Activated T-helper 1 cell treated with anti-CD3 and anti-CD28 coated beads, Interleukin-12 subunit alpha, Interleukin-12 subunit beta, Interleukin-2, Interleukin-4 antibody, amounts not matched to agents 30 ng/mL and 10 ng/mL and 1 ng/mL, durations not matched to agents 14 hours and 24 hours and 36 hours (primary cell): Measurements from ENCODE around the gene TBCA. TPM values are rescaled to one million over a fixed set of nuclear protein-coding genes. Genes with fewer than 3 reads are reported as not detected.
"Not testable (repeated sequence)": the region's sequence is repeated elsewhere in the genome, so short reads cannot be mapped to it uniquely, and the experiment has no call there.

Experiments used
- DNase-seq: peaks from one replicate; pipeline ENCODE4 v3.0.0; 2021; ENCODE audit warnings: low spot score
- H3K27ac Mint-ChIP-seq: one replicate; pipeline ENCODE4 v1.8.0; 2021; ENCODE audit warnings: mild to moderate bottlenecking, mixed read lengths
- H3K27me3 Mint-ChIP-seq: one replicate; pipeline ENCODE4 v1.8.0; 2022; ENCODE audit warnings: mild to moderate bottlenecking, moderate library complexity, mixed read lengths; ENCODE audit not compliant: insufficient read depth
- H3K36me3 Mint-ChIP-seq: one replicate; pipeline ENCODE4 v1.8.0; 2021; ENCODE audit warnings: low read depth, mixed read lengths
- H3K4me1 Mint-ChIP-seq: one replicate; pipeline ENCODE4 v1.8.0; 2021; ENCODE audit warnings: low read depth, mixed read lengths
- H3K4me3 Mint-ChIP-seq: one replicate; pipeline ENCODE4 v1.8.0; 2021; ENCODE audit warnings: mild to moderate bottlenecking, moderate library complexity, mixed read lengths
- H3K9me3 Mint-ChIP-seq: one replicate; pipeline ENCODE4 v1.8.0; 2021; ENCODE audit warnings: mixed read lengths
- intact Hi-C: fragments of 100-400 bp; cut with micrococcal nuclease; formaldehyde crosslinking; loops from one replicate; pipeline ENCODE4 v1.15.1; 2024
- total RNA-seq: library from RNA; stranded (reverse); gene quantifications from 2 replicates; pipeline ENCODE4 v1.2.3, GENCODE V29; 2022

TBCA gene
- total RNA-seq, 1 donor from 2014 or later, result 179 TPM

DNA sequence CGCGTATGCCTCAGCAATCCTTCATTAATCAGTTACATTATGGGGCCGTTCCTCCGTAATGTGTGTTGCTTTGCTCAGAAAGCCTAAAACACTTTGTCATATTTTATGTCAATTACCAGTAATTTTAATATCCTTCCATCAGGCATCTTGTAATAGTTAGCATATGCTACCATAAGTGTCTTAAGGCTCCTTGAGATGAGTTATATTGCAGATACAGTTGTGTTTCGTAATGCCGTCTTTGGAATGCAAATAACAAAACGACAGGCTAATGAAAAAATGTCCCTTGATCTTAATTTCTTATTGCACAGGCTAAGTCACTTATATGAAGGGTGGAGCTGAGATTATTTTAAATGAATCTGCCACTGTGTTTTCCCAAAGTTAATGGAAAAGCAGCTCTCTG lies 50.5 kb downstream of the TBCA start:
- peaks cover 2% of the 10 kb centered on the region for H3K36me3 Mint-ChIP-seq
- H3K4me1 Mint-ChIP-seq, result no peaks in the 10 kb centered on the region
- no peak for DNase-seq
- no peaks in the 10 kb centered on the region for H3K27me3 Mint-ChIP-seq
- no peak overlapping the region for H3K27ac Mint-ChIP-seq
- H3K9me3 Mint-ChIP-seq, result no peaks in the 10 kb centered on the region
- intact Hi-C loops, result no loop called here
- no peak overlapping the region for H3K4me3 Mint-ChIP-seq

DNA sequence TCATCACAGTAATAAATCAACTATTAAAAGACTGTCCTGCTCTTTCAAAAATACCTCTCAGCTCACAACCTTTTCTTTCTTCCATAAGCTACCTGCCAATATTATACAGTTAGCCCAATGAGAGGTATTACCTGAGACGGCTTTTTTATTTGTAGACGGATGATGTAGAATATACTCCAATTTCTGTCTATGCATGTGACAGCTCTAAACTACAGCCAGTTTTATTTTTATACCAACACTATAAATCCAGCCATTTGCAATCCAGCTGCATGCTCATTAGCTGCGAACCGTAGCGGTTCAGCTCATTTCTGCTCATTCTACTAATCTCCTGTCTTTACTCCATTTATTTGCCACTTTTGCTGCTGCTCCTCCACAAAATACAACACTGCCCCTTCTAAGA lies 51.2 kb downstream of the TBCA start:
- H3K4me1 Mint-ChIP-seq, result peaks cover 3% of the 10 kb centered on the region
- intact Hi-C loops, result no loop called here
- no peak overlapping the region for H3K4me3 Mint-ChIP-seq
- no peaks in the 10 kb centered on the region for H3K27me3 Mint-ChIP-seq
- peaks cover under 1% of the 10 kb centered on the region for H3K36me3 Mint-ChIP-seq
- no peak for DNase-seq
- no peak overlapping the region for H3K27ac Mint-ChIP-seq
- H3K9me3 Mint-ChIP-seq, result no peaks in the 10 kb centered on the region

DNA sequence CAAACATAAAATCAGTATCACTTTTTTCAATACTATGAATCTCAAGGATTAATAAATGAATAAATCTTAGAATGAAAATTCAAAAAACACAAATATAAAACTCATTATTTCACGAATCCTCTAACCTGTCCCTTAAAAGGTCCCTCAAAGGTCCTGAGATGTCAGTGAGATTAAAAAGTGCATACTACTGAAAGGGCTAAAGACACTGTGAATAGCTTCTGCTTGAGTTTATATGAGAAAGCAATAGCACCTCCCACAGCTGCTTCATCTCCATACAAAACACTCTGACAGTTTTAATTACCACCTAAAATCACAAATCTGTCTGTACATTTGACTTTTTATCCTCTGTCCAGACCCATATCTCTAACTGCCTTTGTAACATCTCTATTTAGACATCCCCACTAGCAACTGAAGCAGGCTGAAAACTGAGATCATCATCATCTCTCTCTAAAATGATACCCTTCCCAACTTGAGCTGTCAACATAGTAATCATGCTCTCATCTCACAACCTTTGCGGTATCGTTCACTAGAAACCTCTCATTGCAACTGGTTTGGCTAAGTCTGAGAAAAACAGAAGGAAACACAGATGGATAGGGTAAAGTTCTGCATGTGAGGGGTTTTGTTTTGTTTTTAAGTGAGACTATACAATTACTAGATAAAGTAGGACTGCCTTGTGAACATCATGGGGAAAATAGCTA lies 56.3 kb downstream of the TBCA start:
- H3K9me3 Mint-ChIP-seq, result no peaks in the 10 kb centered on the region
- DNase-seq, result no peak
- H3K4me1 Mint-ChIP-seq, result peaks cover 15% of the 10 kb centered on the region
- H3K27me3 Mint-ChIP-seq, result no peaks in the 10 kb centered on the region
- peaks cover 2% of the 10 kb centered on the region for H3K36me3 Mint-ChIP-seq
- peak overlapping the region; percentile 29 for H3K27ac Mint-ChIP-seq
- intact Hi-C loops, result no loop called here
- H3K4me3 Mint-ChIP-seq, result no peak overlapping the region

DNA sequence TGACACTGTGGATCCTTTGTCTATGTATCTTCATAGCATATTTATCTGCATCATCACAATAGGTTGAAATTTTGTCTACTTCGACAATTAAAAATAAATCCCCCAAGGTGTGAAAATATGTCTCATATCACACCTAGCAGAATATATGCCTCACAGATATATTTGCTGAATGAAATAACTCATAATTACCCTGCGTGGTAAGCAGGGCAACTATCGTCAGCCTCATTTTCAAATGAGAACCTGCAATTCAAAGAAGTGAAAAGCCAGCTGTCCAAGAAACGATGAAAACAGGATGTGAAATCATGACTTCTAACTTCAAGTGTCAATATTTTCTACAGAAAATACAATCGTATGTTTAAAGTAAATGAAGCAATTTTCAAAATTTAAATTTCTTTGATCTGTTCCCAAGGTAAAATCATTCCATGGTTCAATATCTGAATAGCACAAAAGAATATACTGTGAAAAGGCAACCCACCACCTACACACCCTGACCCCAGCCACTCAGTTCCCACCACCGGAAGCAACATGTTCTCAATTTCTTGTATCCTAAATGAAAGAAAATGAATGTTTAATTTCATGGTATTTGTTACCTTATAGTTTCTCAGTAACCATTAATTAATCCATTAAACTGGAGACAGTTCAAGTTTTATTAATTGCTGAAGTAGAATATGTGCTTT lies 57.1 kb downstream of the TBCA start:
- Mint-ChIP-seq H3K36me3 (peaks cover 2% of the 10 kb centered on the region), H3K4me3 (no peak overlapping the region), H3K27me3 (no peaks in the 10 kb centered on the region), H3K9me3 (no peaks in the 10 kb centered on the region), H3K27ac (no peak overlapping the region), H3K4me1 (peaks cover 15% of the 10 kb centered on the region)
- intact Hi-C loops, result no loop called here
- DNase-seq, result no peak

DNA sequence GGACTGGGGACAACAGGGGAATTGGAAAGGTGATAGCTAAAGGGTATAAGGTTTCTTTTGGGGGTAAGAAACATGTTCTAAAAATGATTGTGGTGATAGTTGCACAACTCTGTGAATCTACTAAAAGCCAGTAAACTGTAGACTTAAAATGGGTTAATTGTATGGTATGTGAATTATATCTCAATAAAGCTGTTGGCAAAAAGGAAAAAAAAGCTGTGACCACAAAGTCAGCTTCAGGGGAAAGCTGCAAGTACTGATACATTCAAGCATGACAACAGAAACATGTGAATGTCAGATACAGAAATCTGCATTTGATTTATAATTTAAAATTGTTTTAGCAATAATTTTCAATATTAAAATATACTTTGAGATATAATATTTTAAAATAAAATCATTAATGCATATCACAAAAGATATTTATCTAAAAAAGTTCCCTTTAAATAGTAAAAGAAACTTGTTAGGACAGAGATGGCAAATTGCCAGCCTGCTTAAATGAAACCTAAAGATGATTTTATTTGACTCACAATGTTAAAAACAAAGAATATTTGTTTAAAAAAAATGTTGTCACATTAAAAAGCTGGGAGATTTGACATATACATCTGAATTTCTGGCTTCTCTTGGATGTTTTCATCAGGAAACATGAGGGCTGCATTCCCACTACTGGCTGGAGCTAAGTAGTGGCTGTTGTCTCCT lies 66.0 kb downstream of the TBCA start:
- no peaks in the 10 kb centered on the region for H3K27me3 Mint-ChIP-seq
- DNase-seq, result no peak
- peaks cover 16% of the 10 kb centered on the region for H3K36me3 Mint-ChIP-seq
- intact Hi-C loops, result no loop called here
- H3K4me1 Mint-ChIP-seq, result no peaks in the 10 kb centered on the region
- H3K4me3 Mint-ChIP-seq, result no peak overlapping the region
- no peaks in the 10 kb centered on the region for H3K9me3 Mint-ChIP-seq
- H3K27ac Mint-ChIP-seq, result no peak overlapping the region

DNA sequence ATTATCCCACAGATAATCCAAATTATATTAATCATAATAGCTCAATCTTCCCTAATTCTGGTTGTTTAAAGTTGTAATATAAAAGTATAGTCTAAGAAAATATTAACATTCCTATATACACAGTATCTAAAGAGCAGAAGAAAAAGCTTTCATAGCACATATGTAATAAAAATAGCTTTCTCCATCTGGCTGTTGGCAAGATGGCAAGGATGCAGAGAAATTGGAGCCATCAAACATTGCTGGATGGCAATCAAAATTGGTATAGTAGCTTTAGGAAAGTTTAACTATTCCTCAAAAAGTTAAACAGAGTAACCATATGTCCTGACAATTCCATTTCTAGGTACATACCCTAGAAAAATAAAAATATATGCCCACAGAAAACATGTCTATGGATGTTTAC lies 66.8 kb downstream of the TBCA start:
- Mint-ChIP-seq H3K4me3 (no peak overlapping the region), H3K4me1 (no peaks in the 10 kb centered on the region), H3K9me3 (peaks cover under 1% of the 10 kb centered on the region), H3K27ac (no peak overlapping the region), H3K36me3 (peaks cover 24% of the 10 kb centered on the region), H3K27me3 (no peaks in the 10 kb centered on the region)
- DNase-seq, result no peak
- intact Hi-C loops, result no loop called here

DNA sequence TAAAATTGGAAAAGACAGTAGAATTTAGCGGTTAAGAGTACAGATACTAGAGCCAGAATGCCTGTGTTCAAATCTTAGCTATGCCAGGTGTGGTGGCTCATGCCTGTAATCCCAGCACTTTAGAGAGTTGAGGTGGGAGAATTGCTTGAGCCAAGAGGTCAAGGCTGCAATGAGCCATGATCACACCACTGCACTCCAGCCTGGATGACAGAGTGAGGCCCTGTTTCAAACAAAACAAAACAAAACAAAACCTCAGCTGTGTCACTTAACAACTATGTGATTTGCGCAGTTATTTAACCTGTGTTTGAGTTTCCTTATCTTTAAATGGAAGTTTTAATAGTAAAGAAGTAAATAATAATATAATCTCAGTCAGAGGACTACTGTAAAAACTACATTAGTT lies 68.3 kb downstream of the TBCA start:
- H3K27me3 Mint-ChIP-seq, result no peaks in the 10 kb centered on the region
- H3K36me3 Mint-ChIP-seq, result peaks cover 35% of the 10 kb centered on the region
- H3K4me3 Mint-ChIP-seq, result no peak overlapping the region
- no peak overlapping the region for H3K27ac Mint-ChIP-seq
- no peaks in the 10 kb centered on the region for H3K4me1 Mint-ChIP-seq
- intact Hi-C loops, result no loop called here
- no peak for DNase-seq
- H3K9me3 Mint-ChIP-seq, result peaks cover 7% of the 10 kb centered on the region

DNA sequence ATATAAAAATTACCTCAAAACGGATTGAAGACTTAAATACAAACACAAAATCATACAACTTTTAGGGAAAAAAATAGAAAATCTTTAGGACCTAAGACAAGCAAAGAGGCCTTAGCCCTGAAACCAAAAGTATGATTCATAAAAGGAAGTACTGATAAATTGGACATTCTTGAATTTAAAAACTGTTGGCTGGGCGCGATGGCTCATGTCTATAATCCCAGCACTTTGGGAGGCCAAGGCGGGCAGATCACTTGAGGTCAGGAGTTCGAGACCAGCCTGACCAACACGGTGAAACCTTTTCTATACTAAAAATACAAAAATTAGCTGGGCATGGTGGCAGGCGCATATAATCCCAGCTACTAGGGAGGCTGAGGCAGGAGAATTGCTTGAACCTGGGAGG lies 76.6 kb downstream of the TBCA start:
- H3K27ac Mint-ChIP-seq, H3K4me3 Mint-ChIP-seq, H3K9me3 Mint-ChIP-seq, DNase-seq, intact Hi-C loops, H3K27me3 Mint-ChIP-seq: not testable (repeated sequence)
- Mint-ChIP-seq H3K36me3 (peaks cover 46% of the 10 kb centered on the region), H3K4me1 (peaks cover 22% of the 10 kb centered on the region)

DNA sequence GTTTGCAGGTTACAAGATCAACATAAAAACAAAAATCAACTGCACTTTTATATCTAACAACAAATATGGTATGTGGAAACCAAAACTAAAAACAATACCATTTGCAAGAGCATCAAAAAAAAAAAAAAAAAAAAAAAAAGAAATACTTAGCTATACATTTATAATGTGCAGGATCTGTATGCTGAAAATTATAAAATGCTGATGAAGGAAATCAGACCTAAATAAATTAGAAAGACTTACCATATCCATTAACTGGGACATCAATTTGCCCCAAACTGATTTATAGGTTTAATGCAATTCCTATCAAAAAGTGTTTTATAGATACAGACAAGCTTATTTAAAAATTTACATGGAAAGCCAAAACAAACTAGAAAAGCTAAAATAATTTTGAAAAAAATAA lies 77.2 kb downstream of the TBCA start:
- peaks cover 42% of the 10 kb centered on the region for H3K36me3 Mint-ChIP-seq
- H3K9me3 Mint-ChIP-seq, result peaks cover 2% of the 10 kb centered on the region
- intact Hi-C loops, result no loop called here
- peaks cover 28% of the 10 kb centered on the region for H3K4me1 Mint-ChIP-seq
- H3K4me3 Mint-ChIP-seq, result no peak overlapping the region
- H3K27me3 Mint-ChIP-seq, result no peaks in the 10 kb centered on the region
- no peak overlapping the region for H3K27ac Mint-ChIP-seq
- no peak for DNase-seq

DNA sequence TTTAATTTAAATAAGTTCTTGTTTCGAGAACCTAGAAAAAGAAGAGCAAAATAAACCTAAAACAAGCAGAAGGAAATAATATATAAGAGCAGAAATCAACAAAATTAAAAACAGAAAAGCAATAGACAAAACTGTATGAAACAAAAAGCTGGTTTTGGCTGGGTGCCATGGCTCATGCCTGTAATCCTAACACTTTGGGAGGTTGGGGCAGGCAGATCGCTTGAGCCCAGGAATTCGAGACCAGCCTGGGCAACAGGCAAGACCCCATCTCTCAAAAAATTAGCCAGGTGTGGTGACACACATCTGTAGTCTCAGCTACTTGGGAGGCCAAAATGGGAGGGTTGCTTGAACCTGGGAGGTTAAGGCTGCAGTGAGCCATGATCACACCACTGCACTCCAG lies 78.4 kb downstream of the TBCA start:
- Mint-ChIP-seq H3K9me3 (no peaks in the 10 kb centered on the region), H3K4me3 (no peak overlapping the region), H3K4me1 (peaks cover 29% of the 10 kb centered on the region), H3K27ac (no peak overlapping the region), H3K27me3 (no peaks in the 10 kb centered on the region), H3K36me3 (peaks cover 35% of the 10 kb centered on the region)
- DNase-seq, result no peak
- intact Hi-C loops, result no loop called here

DNA sequence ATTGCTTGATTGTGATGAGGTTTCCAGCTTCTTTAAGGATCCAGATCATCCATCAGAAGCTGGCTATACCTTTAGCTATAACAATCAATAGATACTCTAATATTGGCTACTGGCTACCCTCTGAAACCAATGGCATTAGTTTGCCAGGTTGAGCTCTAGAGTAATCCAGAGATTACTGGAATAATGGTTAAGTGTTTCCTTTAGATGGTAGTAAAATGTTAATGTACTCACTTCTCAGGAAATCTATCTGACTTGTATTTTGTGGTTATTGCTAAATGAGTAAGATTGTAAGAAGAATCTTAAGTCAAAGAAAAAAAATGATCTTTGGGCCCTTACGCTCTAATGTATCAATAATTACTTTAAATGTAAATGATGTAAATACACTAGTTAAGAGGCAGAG lies 80.0 kb downstream of the TBCA start:
- Mint-ChIP-seq H3K4me3 (no peak overlapping the region), H3K27ac (no peak overlapping the region), H3K9me3 (no peaks in the 10 kb centered on the region), H3K36me3 (peaks cover 34% of the 10 kb centered on the region), H3K27me3 (no peaks in the 10 kb centered on the region), H3K4me1 (peaks cover 29% of the 10 kb centered on the region)
- intact Hi-C loops, result no loop called here
- DNase-seq, result no peak

DNA sequence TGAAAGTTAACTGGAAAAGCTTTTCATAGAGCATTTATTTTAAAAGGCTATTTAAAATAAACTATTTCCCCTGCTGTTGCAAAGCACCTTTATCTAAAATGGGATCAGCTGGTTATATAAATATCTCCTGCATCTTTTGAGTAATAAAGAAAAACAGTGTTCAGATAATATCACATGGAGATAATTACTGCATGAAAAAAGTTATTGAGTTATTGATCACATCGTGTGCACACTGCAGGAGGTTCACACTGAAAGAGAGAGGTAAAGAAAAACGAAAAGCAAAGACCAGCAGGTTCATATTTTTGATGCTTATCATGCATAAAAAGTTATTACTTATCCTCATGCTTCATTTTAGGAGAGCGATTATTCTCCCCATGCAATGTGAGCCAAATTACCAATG lies 82.2 kb downstream of the TBCA start:
- Mint-ChIP-seq H3K4me1 (peaks cover 24% of the 10 kb centered on the region), H3K9me3 (no peaks in the 10 kb centered on the region), H3K27me3 (no peaks in the 10 kb centered on the region), H3K4me3 (no peak overlapping the region), H3K27ac (no peak overlapping the region), H3K36me3 (peaks cover 37% of the 10 kb centered on the region)
- DNase-seq, result no peak
- intact Hi-C loops, result no loop called here

DNA sequence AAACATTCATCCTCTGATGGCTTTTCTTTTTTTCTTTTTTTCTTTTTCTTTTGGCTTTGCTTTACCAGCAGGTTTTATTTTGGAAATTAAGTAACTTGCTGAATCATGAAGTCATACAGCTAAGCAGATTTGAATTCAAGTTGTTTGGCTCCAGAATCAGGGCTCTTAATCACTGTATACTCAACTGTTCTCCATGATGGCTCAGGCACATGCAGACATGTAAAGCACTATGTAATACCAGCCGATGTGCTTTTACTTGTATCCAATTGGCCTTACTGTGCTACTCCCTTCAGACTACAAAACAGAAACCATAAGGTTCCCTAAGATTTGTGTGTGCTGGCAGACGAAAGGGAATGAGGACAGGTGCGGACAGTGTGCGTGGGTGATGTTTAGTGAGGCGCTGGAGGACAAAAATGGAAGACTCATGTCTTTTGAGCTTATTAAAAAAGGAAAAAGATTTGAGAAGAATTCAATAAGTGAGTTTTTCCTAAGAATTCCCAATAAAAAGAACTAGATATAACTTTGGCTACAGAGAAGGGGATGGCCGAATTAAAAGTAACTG lies 92.9 kb downstream of the TBCA start:
- Mint-ChIP-seq H3K27me3 (no peaks in the 10 kb centered on the region), H3K4me3 (no peak overlapping the region), H3K27ac (no peak overlapping the region), H3K4me1 (no peaks in the 10 kb centered on the region), H3K9me3 (no peaks in the 10 kb centered on the region), H3K36me3 (peaks cover 4% of the 10 kb centered on the region)
- no peak for DNase-seq
- intact Hi-C loops, result no loop called here
